Stimulated activated CD8-positive, alpha-beta memory T cell treated with anti-CD3 and anti-CD28 coated beads, Interleukin-4, amount 100 ng/mL, for 24 hours (primary cell): ENCODE results near the gene CFAP57.

Experiments used
- DNase-seq: peaks from one replicate; pipeline ENCODE4 v3.0.0-alpha.2; 2020; ENCODE audit warnings: low read depth

Gene CFAP57

DNA sequence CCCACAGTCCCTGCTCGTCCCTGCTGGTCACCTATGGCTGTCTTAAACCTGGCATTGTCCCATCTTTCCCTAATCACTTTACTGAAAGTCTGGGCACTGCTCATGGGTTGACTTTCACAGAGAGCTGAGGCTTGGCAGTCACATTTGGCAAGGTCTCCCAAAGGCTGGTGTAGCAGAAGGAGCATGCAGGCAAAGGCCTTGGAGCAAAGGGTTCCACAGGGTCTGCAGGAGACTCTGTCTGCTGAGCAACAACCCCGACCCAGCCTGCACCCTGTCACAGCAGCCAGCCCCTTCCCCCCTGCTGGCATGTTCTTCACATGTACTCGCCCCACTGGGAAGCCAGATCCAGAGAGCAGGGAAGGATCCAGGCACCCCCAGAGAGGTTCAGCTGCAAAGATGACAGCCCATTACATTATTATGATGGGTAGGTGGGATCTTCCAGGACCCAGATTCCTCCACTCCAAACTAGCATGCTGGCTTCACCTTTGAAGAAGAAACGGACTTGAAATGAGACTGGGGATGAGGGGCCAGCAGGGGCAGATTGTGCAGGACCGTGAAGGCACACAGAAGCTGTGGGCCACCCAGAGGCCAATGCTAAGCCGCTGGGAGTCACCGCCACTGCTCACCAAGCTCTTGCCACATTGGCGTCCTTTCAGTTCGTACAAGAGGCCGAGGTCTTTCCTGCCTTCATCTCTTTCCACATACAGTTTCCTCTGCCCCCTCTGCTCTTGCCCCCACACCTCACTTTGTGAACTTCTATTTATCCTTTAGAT lies 83.5 kb downstream of the CFAP57 start:
- DNase-seq: no peak

DNA sequence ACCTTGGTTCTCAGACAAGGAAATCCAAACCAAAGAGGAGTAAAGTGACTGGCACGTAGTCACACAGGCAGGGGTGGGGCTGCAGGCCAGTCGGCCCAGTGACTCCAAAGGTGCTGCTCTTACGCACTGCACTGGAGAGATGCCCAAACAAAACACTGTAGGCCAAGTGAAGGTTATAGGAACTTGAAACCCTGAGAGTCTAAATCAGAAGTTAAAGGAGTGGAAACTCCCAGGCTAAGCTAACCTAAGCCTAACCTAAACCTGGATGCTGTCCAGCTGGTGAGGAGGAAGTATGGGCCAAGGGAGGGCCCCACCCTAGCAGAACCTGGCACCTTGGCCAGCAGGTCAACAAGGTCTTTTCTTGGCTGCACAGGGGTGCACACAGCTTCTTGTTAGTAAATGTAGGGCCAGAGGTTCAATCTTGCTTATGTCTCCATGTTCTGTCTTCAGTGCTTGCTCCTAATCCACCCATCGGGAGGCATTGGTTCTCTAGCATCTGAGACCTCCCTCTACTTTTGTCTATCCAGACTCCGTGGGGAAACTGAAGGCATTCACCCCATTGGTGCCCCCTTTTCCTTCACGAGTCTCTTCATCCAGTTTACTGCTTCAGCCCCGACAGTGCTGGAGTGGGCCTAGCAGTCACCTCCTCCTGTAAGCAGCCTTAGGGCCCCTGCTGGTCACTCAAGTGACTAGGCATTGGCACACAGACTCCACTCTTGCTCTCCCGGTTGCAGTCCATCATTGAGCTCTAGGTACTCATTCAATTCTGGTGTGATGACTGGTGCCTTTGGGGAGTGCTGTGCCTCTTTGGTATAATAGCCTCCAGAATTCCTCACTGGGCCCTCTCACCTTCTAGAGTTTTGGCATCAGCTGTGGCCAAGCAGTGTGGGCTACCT lies 84.8 kb downstream of the CFAP57 start:
- no peak for DNase-seq

GRCh38 chr1:43258370-43258769 lies 86.2 kb downstream of the CFAP57 start:
- no peak for DNase-seq

GRCh38 chr1:43265431-43265830 lies 93.3 kb downstream of the CFAP57 start:
- no peak for DNase-seq

GRCh38 chr1:43266881-43267280 lies 94.8 kb downstream of the CFAP57 start:
- DNase-seq: no peak

DNA sequence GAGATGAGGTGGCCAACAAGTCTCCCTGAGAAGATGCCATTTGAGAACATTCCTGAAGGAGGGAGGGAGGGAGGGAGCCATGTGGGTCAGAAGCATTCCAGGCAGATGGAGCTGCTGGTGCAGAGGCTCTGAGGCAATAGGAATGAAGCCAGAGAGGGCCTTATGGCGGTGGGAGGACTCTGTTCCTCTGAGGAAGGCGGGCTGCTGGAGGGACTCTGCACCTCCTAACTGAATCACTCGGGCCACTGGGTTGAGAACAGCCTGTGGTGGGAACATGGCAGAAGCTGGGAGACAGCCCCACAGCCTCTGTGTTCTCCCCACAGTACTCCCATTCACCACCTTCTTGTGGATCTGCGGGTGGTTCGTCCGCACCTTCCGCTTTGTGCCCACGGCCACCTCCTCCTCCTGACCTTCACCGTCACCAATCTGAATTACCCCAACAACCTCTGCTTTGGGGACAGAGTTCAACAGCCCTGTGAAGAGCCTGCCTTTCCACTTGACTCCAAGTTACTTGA lies 95.2 kb downstream of the CFAP57 start:
- no peak for DNase-seq

- DNase-seq: no peak
Measured at GRCh38 chr1:43267818-43268425, 95.8 kb downstream of the CFAP57 start.

- DNase-seq: no peak
Measured at GRCh38 chr1:43269627-43270375, 97.7 kb downstream of the CFAP57 start, which contains the start of gene TMEM125. Gene TMEM125, plus strand, starts transcription at chr1:43269983. Its CDS starts 2,740 bp downstream, at chr1:43272723.

DNA sequence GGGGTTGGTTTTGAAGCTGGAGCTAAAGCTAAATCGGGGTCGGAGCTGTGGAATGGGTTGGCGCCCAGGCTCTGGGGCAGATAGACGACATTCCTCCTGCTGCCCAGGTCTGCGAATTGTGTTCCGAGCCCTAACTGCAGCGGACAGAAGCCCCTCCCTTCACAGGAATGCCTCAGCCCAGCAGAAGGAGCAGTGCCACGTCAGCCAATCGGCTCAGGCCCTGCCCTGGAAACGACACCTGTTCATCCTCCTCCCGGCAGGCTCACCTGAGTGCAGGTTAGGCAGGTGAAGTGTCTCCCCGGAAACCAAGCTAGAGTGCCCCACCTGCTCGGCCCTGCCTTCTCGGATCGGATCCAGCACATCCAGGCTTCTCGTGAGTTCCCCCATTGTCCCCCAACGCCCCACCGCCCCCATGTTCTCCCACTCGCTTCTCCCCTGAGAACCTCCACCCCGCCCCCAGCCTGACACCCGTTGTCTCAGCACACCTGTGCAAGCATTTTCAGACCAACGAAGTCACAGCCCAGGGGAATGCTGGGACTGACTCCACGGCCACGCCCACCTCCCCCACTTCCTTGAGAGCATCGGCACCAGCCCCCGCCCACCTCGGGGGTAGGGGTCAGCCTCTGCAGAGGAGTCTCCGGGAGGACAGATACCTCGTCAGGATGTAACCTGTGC lies 98.4 kb downstream of the CFAP57 start:
- no peak for DNase-seq

DNA sequence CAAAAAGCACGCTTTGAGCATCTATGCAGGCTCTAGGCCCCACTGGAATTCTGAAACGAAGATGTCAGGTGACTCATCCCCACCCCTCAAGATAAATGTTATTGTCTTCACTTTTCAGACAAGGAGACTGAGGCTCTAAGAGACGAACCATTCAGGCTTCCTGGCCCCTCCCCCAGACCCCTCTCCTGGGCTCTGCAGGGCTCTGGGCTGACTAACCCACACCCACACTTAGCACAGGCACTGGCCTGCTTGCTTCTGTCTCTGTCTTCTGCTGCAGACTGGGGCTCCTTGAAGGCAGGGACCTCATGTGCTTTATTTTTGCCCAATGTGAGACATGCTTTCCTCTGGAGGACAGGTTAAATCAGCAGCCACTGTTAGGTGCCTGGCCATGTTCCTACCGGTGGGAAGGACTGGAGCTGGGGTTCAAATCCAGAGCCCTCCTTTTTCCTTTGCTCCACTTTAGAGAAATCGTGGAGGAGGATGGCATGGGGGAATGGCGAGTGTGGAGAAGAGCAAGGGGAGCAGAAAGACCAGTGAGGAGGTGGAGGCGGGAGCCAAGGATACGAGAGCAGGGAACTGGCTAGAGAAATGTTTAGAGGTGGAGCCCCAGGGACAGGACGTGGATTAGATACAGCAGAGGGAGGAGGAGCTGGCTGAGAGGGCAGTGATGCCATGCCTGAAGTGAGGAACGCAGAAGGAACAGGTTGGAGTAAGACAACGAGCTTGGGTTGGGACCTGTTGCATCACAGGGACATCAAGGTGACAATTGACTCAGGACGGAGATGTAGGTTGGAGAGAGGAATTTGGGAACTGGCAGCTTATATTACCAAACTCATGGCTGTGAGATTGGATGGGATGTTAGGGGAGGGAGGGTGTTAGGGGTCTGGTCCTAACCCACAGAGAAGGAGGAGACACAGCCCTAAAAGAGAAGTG lies 99.3 kb downstream of the CFAP57 start:
- DNase-seq: no peak

DNA sequence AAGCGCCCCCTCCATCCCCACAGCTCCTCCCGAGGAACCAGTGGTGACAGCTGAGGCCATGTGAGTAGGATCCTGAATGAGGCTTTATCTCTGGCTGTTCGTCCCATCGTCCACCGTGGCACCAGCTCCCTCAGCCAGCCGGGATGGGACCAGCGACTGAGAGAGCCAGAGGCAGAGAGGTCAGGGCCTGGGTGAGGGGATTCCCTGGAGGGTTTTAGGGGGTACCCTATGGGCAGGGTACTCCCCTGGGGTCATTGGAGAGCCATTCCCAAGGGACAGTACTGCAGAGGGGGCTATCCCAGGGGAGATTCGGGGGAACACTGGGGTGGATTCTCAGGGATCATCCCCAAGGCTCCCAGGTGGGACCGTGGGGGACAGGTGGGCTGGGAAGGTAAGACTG lies 100.0 kb downstream of the CFAP57 start:
- no peak for DNase-seq

DNA sequence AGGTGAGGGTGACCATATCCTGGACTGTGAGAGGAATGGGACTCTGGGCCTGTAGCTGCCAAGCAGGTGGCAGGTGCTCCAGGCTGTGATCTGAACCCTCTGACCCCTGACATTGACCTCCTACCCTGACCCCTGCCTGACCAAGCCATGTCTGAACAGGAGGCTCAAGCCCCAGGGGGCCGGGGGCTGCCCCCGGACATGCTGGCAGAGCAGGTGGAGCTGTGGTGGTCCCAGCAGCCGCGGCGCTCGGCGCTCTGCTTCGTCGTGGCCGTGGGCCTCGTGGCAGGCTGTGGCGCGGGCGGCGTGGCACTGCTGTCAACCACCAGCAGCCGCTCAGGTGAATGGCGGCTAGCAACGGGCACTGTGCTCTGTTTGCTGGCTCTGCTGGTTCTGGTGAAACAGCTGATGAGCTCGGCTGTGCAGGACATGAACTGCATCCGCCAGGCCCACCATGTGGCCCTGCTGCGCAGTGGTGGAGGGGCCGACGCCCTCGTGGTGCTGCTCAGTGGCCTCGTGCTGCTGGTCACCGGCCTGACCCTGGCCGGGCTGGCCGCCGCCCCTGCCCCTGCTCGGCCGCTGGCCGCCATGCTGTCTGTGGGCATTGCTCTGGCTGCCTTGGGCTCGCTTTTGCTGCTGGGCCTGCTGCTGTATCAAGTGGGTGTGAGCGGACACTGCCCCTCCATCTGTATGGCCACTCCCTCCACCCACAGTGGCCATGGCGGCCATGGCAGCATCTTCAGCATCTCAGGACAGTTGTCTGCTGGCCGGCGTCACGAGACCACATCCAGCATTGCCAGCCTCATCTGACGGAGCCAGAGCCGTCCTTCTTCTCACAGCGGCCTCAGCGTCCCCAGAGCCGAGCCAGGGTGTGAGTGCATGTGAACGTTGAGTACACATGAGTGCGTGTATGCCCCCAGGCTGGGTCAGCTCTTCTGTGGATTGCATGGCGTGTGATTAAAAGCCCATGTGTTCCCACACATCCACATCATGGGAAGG lies 100.7 kb downstream of the CFAP57 start:
- no peak for DNase-seq

DNA sequence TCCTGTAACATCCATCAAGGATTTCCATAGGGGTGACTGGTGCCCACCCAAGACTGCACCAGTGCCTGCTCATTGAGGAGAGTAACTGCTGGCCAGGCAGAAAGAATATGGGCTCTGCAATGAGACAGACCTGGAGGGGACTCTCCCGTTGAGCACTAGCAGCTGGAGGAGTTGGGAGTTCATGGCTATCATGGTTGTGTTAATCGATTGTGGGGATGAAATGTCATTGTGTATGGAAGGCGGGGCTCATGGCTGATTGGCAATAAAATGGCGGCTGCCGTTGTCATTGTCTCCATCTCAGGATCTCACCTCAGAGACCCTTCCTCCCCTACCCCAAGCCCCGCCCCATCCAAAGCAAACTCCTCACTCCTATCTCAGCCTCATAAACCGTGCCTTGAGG lies 101.6 kb downstream of the CFAP57 start:
- no peak for DNase-seq

- no peak for DNase-seq
Measured at GRCh38 chr1:43274125-43274803, 102.1 kb downstream of the CFAP57 start.

DNA sequence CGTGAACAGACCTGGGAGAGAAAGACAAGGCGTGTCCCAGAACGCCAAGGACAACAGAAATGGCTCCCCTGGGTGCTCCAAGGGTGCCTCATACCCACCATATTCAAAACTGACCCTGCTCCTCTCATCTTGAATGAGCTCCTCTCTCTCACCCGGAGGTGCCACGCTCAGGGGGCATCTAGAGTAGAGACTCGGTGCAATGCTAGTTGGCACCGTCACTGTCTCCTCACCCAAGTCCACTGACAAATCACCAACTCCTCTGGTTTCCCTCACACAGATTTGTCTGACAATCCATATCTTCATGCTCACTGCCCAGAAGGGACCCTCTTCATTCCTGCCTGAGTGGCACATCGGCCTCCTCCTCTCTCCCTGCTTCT lies 102.7 kb downstream of the CFAP57 start:
- DNase-seq: no peak

DNA sequence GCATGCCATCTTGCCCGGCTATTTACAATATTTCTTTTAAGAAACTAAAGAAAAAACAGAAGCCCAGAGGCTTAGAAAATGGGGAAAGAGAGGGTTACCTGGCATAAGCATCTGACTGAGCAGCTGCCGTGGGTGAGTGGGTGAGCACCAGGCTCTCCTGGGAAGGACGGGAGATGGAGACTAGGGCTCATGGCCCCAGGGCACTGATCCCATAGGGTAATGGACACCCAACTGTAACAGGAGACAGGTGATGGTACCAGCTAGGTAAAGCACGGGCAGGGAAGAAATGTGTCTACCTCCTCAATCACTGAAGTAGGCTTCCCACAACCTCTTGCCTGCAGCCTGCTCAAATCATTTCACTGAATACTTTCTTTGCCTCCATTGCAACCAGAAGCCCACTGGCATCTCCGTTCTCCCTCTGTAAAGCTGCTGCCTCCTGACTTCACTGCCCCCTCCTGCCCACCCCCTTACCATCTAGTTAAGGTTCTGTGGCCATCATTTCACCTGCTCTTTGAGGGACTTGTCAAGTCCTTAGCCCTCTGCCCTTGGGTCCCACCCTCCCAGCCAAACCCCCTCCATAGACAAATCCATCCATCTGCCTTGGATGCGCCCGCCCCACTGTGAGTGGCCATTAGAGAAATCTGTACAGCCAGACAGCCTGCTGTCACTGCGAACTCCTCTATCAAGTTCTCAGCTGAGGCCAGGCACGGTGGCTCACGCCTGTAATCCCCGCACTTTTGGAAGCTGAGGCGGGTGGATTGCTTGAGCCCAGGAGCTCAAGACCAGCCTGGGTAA lies 103.9 kb downstream of the CFAP57 start:
- DNase-seq: no peak

- DNase-seq: no peak
Measured at GRCh38 chr1:43276673-43277072, 104.5 kb downstream of the CFAP57 start.
